WTC11 (cell line): Measurements from ENCODE around the gene TGFBR2. TPM values are rescaled to one million over a fixed set of nuclear protein-coding genes. Genes with fewer than 3 reads are reported as not detected.

Source experiments
- ATAC-seq: fragments of 200-7000 bp; cut with Tn5 transposase; 2 replicates; pipeline ENCODE4 v1.10.0; 2021; ENCODE audit warnings: mild to moderate bottlenecking, moderate library complexity
- Bru-seq: library from RNA; stranded (reverse); fragments of 400-500 nt; gene quantifications from one replicate; lab custom pipeline; 2021; lab: Mats Ljungman, UMichigan
- CTCF ChIA-PET: fragments of 300-600 bp; sonication (Branson Sonifier 250); formaldehyde crosslinking; loops from one replicate; lab custom pipeline; 2021; ENCODE audit warnings: antibody characterized with exemption; lab: Charles Lee
- POLR2A ChIA-PET: fragments of 350-600 bp; sonication (Branson Sonifier 250); formaldehyde crosslinking; loops from one replicate; lab custom pipeline; 2021; ENCODE audit warnings: antibody characterized with exemption; lab: Charles Lee
- DNase-seq: peaks from one replicate; pipeline ENCODE4 v3.0.0; 2021; ENCODE audit warnings: low spot score
- H3K27ac Mint-ChIP-seq: 2 replicates; pipeline ENCODE4 v1.8.0; 2021; ENCODE audit warnings: mixed read lengths
- H3K27me3 Mint-ChIP-seq: 2 replicates; pipeline ENCODE4 v1.8.0; 2021; ENCODE audit warnings: low read depth, mild to moderate bottlenecking, moderate library complexity, mixed read lengths
- H3K36me3 Mint-ChIP-seq: 2 replicates; pipeline ENCODE4 v1.8.0; 2021; ENCODE audit warnings: mixed read lengths
- H3K4me1 Mint-ChIP-seq: 2 replicates; pipeline ENCODE4 v1.8.0; 2022; ENCODE audit warnings: mixed read lengths
- H3K4me3 Mint-ChIP-seq: 2 replicates; pipeline ENCODE4 v1.8.0; 2021; ENCODE audit warnings: mild to moderate bottlenecking, moderate library complexity, mixed read lengths
- H3K9me3 Mint-ChIP-seq: 2 replicates; pipeline ENCODE4 v1.8.0; 2021; ENCODE audit warnings: mixed read lengths
- AFF4 ChIP-seq: sonication (generic); formaldehyde crosslinking; IDR thresholded peaks from 2 replicates; pipeline ENCODE4 v1.8.1; 2023; ENCODE audit warnings: mild to moderate bottlenecking, missing genetic modification reagents, borderline replicate concordance
- ATF1 ChIP-seq: sonication (generic); formaldehyde crosslinking; IDR thresholded peaks from 2 replicates; pipeline ENCODE4 v1.8.1; 2023; ENCODE audit warnings: mild to moderate bottlenecking, moderate library complexity, missing genetic modification reagents
- ATF6 ChIP-seq: sonication (generic); formaldehyde crosslinking; IDR thresholded peaks from 2 replicates; pipeline ENCODE4 v1.8.1; 2023; ENCODE audit warnings: mild to moderate bottlenecking, missing genetic modification reagents
- CREB1 ChIP-seq: sonication (generic); formaldehyde crosslinking; IDR thresholded peaks from 2 replicates; pipeline ENCODE4 v1.8.0; 2023; ENCODE audit warnings: mild to moderate bottlenecking, missing genetic modification reagents
- CREM ChIP-seq: sonication (generic); formaldehyde crosslinking; IDR thresholded peaks from 2 replicates; pipeline ENCODE4 v1.8.1; 2022; ENCODE audit warnings: mild to moderate bottlenecking, missing genetic modification reagents, moderate library complexity
- EMX1 ChIP-seq: fragments of 250-450 bp; sonication (Bioruptor Pico); IDR thresholded peaks from 2 replicates; pipeline ENCODE4 v1.8.0; 2021; ENCODE audit warnings: mild to moderate bottlenecking
- ERG ChIP-seq: fragments of 250-450 bp; sonication (Bioruptor Pico); IDR thresholded peaks from 2 replicates; pipeline ENCODE4 v1.8.0; 2021; ENCODE audit warnings: mild to moderate bottlenecking
- GABPB1 ChIP-seq: sonication (generic); formaldehyde crosslinking; IDR thresholded peaks from 2 replicates; pipeline ENCODE4 v1.8.1; 2023; ENCODE audit warnings: mild to moderate bottlenecking, missing genetic modification reagents
- GRHL2 ChIP-seq: fragments of 250-450 bp; sonication (Bioruptor Pico); IDR thresholded peaks from 2 replicates; pipeline ENCODE4 v1.8.0; 2022; ENCODE audit warnings: mild to moderate bottlenecking, moderate library complexity; ENCODE audit not compliant: insufficient replicate concordance, severe bottlenecking
- GTF2I ChIP-seq: fragments of 250-450 bp; sonication (Bioruptor Pico); conservative IDR thresholded peaks from 2 replicates; pipeline ENCODE4 v1.4.0; 2021; ENCODE audit warnings: mild to moderate bottlenecking
- HMGA2 ChIP-seq: fragments of 250-450 bp; sonication (Bioruptor Pico); IDR thresholded peaks from 2 replicates; pipeline ENCODE4 v1.4.0; 2021; ENCODE audit warnings: mild to moderate bottlenecking, moderate library complexity
- HMGXB4 ChIP-seq: sonication (generic); formaldehyde crosslinking; IDR thresholded peaks from 2 replicates; pipeline ENCODE4 v1.8.1; 2023; ENCODE audit warnings: mild to moderate bottlenecking, moderate library complexity, missing genetic modification reagents
- NFYB ChIP-seq: sonication (generic); formaldehyde crosslinking; conservative IDR thresholded peaks from 2 replicates; pipeline ENCODE4 v1.8.0; 2022; ENCODE audit warnings: low read depth, missing genetic modification reagents
- PREB ChIP-seq: sonication (generic); formaldehyde crosslinking; IDR thresholded peaks from 2 replicates; pipeline ENCODE4 v1.8.1; 2022; ENCODE audit warnings: mild to moderate bottlenecking, missing genetic modification reagents, moderate library complexity, borderline replicate concordance
- PRRX2 ChIP-seq: fragments of 250-450 bp; sonication (Bioruptor Pico); IDR thresholded peaks from 2 replicates; pipeline ENCODE4 v1.8.0; 2021; ENCODE audit warnings: mild to moderate bottlenecking
- RELA ChIP-seq: sonication (generic); formaldehyde crosslinking; IDR thresholded peaks from 2 replicates; pipeline ENCODE4 v1.8.1; 2022; ENCODE audit warnings: missing genetic modification reagents, mild to moderate bottlenecking, borderline replicate concordance
- SP1 ChIP-seq: sonication (generic); formaldehyde crosslinking; conservative IDR thresholded peaks from 2 replicates; pipeline ENCODE4 v1.8.1; 2022; ENCODE audit warnings: missing genetic modification reagents
- TP53 ChIP-seq: sonication (generic); formaldehyde crosslinking; IDR thresholded peaks from 2 replicates; pipeline ENCODE4 v1.8.1; 2023; ENCODE audit warnings: mild to moderate bottlenecking, missing genetic modification reagents
- ZMAT4 ChIP-seq: fragments of 250-450 bp; sonication (Bioruptor Pico); IDR thresholded peaks from 2 replicates; pipeline ENCODE4 v1.9.0; 2021; ENCODE audit warnings: mild to moderate bottlenecking
- ZNF121 ChIP-seq: sonication (generic); formaldehyde crosslinking; IDR thresholded peaks from 2 replicates; pipeline ENCODE4 v1.8.0; 2023; ENCODE audit warnings: missing genetic modification reagents
- ZNF138 ChIP-seq: sonication (generic); formaldehyde crosslinking; conservative IDR thresholded peaks from 2 replicates; pipeline ENCODE4 v1.8.1; 2022; ENCODE audit warnings: mild to moderate bottlenecking, moderate library complexity, missing genetic modification reagents
- ZNF232 ChIP-seq: sonication (generic); formaldehyde crosslinking; IDR thresholded peaks from 2 replicates; pipeline ENCODE4 v1.8.0; 2022; ENCODE audit warnings: mild to moderate bottlenecking, missing genetic modification reagents
- ZNF263 ChIP-seq: sonication (generic); formaldehyde crosslinking; IDR thresholded peaks from 2 replicates; pipeline ENCODE4 v1.8.1; 2022; ENCODE audit warnings: low read depth, mild to moderate bottlenecking, moderate library complexity, missing genetic modification reagents
- ZNF396 ChIP-seq: fragments of 250-450 bp; sonication (Bioruptor Pico); IDR thresholded peaks from 2 replicates; pipeline ENCODE4 v1.8.0; 2021; ENCODE audit warnings: mild to moderate bottlenecking, moderate library complexity, borderline replicate concordance
- ZNF423 ChIP-seq: fragments of 250-450 bp; sonication (Bioruptor Pico); IDR thresholded peaks from 2 replicates; pipeline ENCODE4 v2.1.2; 2022; ENCODE audit warnings: mild to moderate bottlenecking, moderate library complexity
- long read RNA-seq, 3 experiments: library from RNA in 1 of 3; library from capped mRNA in 1 of 3; library from polyadenylated mRNA in 1 of 3; unstranded in 2 of 3; stranded (forward) in 1 of 3; transcript quantifications; one replicate each; pipeline ENCODE4 v2.0.0, GENCODE V29; 2021
- total RNA-seq: library from RNA; stranded (reverse); gene quantifications from 3 replicates; pipeline ENCODE4 v1.2.3, GENCODE V29; 2021

The TGFBR2 gene
- total RNA-seq, result 6.7 to 9.6 TPM (median 7.7 TPM) in 3 replicates
- Bru-seq, nascent RNA, result percentile 86 among the genes with signal in this experiment
- long read RNA-seq, experiment 1, full-length matches to known transcripts, result 27 of 41 reads
- long read RNA-seq, experiment 1, partial matches to known transcripts, result 6 of 41 reads
- long read RNA-seq, experiment 1, other reads (novel, unspliced or antisense), result 8 of 41 reads
- long read RNA-seq, experiment 2, full-length matches to known transcripts, result 3 of 8 reads
- long read RNA-seq, experiment 2, partial matches to known transcripts, result 0 of 8 reads
- long read RNA-seq, experiment 2, other reads (novel, unspliced or antisense), result 5 of 8 reads
- long read RNA-seq, experiment 3, partial matches to known transcripts, result 0 of 1 reads
- long read RNA-seq, experiment 3, other reads (novel, unspliced or antisense), result 1 of 1 reads

- peak within 1 kb of the TSS; percentile 91 for H3K27ac Mint-ChIP-seq
- H3K36me3 Mint-ChIP-seq, result peaks cover 4% of the 10 kb centered on the region; the same call in 1 of the 2 replicates
- ChIA-PET POLR2A (no interaction called here), CTCF (interaction anchor here (0.6 to 1.1 kb wide), 8 partner anchors 23 to 150 kb away, joined by 3 to 5 read pairs (median 3); no protein-coding TSS in a partner anchor)
- peak within 1 kb of the TSS; percentile 86 for H3K4me3 Mint-ChIP-seq
- peaks cover 12% of the 10 kb centered on the region for H3K27me3 Mint-ChIP-seq
- ATAC-seq, result peak; percentile 89
- DNase-seq, result peak; percentile 74
- peaks cover 54% of the 10 kb centered on the region for H3K4me1 Mint-ChIP-seq
- 0 out of 2 replicates have a peak, but pooled peaks cover 5% of the 10 kb centered on the region for H3K9me3 Mint-ChIP-seq
- TF ChIP-seq GABPB1 (CRISPR knock-in tag) (peak; percentile 27; the same call in 1 of the 2 replicates), EMX1 (CRISPR knock-in tag) (no peak), ZNF232 (CRISPR knock-in tag) (no peak), ATF1 (CRISPR knock-in tag) (0 out of 2 replicates have a peak, but pooled peaks have one; percentile 24), ATF6 (CRISPR knock-in tag) (no peak), TP53 (no peak), ZMAT4 (CRISPR knock-in tag) (no peak), ZNF263 (CRISPR knock-in tag) (no peak), GTF2I (CRISPR knock-in tag) (no peak), HMGA2 (CRISPR knock-in tag) (no peak), ZNF423 (CRISPR knock-in tag) (peak; percentile 60; the same call in 1 of the 2 replicates), CREB1 (CRISPR knock-in tag) (no peak), GRHL2 (no peak), PRRX2 (CRISPR knock-in tag) (no peak), SP1 (peak; percentile 51), HMGXB4 (CRISPR knock-in tag) (peak; percentile 62; the same call in 1 of the 2 replicates), NFYB (CRISPR knock-in tag) (peak; percentile 29; the same call in 1 of the 2 replicates), AFF4 (CRISPR knock-in tag) (no peak), RELA (peak; percentile 46; the same call in 1 of the 2 replicates), ERG (CRISPR knock-in tag) (no peak), CREM (CRISPR knock-in tag) (no peak), ZNF138 (CRISPR knock-in tag) (no peak), PREB (no peak), ZNF396 (CRISPR knock-in tag) (no peak), ZNF121 (no peak)
These were observed at the start of gene TGFBR2 for GRCh38 chr3:30606301-30607031. Gene TGFBR2, plus strand, starts transcription at chr3:30606601. Its CDS starts 283 bp downstream, at chr3:30606884.
